SK-N-SH treated with all-trans-retinoic acid at 6 μM for 48 hours (cell line): ENCODE data around the gene SEC62.

Source experiments
- ATAC-seq: fragments of 200-7000 bp; cut with Tn5 transposase; 3 replicates; pipeline ENCODE4 v1.9.1; 2020; ENCODE audit warnings: mild to moderate bottlenecking, moderate library complexity
- ARNTL ChIP-seq: fragments of 450-650 bp; formaldehyde crosslinking; IDR thresholded peaks from 2 replicates; pipeline ENCODE4 v1.5.0; 2020; ENCODE audit warnings: low read depth, mild to moderate bottlenecking, moderate library complexity, borderline replicate concordance
- BACH2 ChIP-seq: fragments of 250-450 bp; sonication (Bioruptor Pico); IDR thresholded peaks from 2 replicates; pipeline ENCODE4 v1.9.0; 2021; ENCODE audit warnings: mild to moderate bottlenecking, borderline replicate concordance
- CREB5 ChIP-seq: fragments of 250-450 bp; sonication (Bioruptor Pico); IDR thresholded peaks from 2 replicates; pipeline ENCODE4 v1.5.1; 2020; ENCODE audit warnings: low read depth, mild to moderate bottlenecking, moderate library complexity
- CSDC2 ChIP-seq: fragments of 250-450 bp; sonication (Bioruptor Pico); IDR thresholded peaks from 2 replicates; pipeline ENCODE4 v1.5.0; 2020; ENCODE audit warnings: mild to moderate bottlenecking, moderate library complexity
- CSRNP3 ChIP-seq: fragments of 250-450 bp; sonication (Bioruptor Pico); IDR thresholded peaks from 2 replicates; pipeline ENCODE4 v1.5.1; 2021; ENCODE audit warnings: mild to moderate bottlenecking, moderate library complexity
- ESRRG ChIP-seq: fragments of 250-450 bp; sonication (Bioruptor Pico); IDR thresholded peaks from 2 replicates; pipeline ENCODE4 v1.6.1; 2021; ENCODE audit warnings: mild to moderate bottlenecking
- GLIS3 ChIP-seq: fragments of 250-450 bp; sonication (Bioruptor Pico); IDR thresholded peaks from 2 replicates; pipeline ENCODE4 v1.5.0; 2020; ENCODE audit warnings: mild to moderate bottlenecking, moderate library complexity
- ISL1 ChIP-seq: fragments of 250-450 bp; sonication (Bioruptor Pico); IDR thresholded peaks from 2 replicates; pipeline ENCODE4 v2.1.2; 2022; ENCODE audit warnings: mild to moderate bottlenecking, moderate library complexity
- OSR1 ChIP-seq: fragments of 250-450 bp; sonication (Bioruptor Pico); IDR thresholded peaks from 2 replicates; pipeline ENCODE4 v1.8.0; 2022; ENCODE audit warnings: moderate library complexity, mild to moderate bottlenecking, inconsistent platforms
- PATZ1 ChIP-seq: fragments of 250-450 bp; sonication (Bioruptor Pico); IDR thresholded peaks from 2 replicates; pipeline ENCODE4 v1.8.0; 2020; ENCODE audit warnings: mild to moderate bottlenecking, moderate library complexity, borderline replicate concordance
- POU6F1 ChIP-seq: fragments of 250-450 bp; sonication (Bioruptor Pico); IDR thresholded peaks from 2 replicates; pipeline ENCODE4 v1.8.0; 2021; ENCODE audit warnings: low read depth, mild to moderate bottlenecking, moderate library complexity, borderline replicate concordance
- PPARA ChIP-seq: fragments of 250-450 bp; sonication (Bioruptor Pico); IDR thresholded peaks from 2 replicates; pipeline ENCODE4 v1.5.0; 2020; ENCODE audit warnings: mild to moderate bottlenecking, borderline replicate concordance
- SNAI2 ChIP-seq: fragments of 250-450 bp; sonication (Bioruptor Pico); IDR thresholded peaks from 2 replicates; pipeline ENCODE4 v1.5.0; 2020; ENCODE audit warnings: mild to moderate bottlenecking, moderate library complexity
- TCF4 ChIP-seq: fragments of 250-450 bp; sonication (Bioruptor Pico); IDR thresholded peaks from 2 replicates; pipeline ENCODE4 v1.8.0; 2021; ENCODE audit warnings: mild to moderate bottlenecking, moderate library complexity, borderline replicate concordance
- TOX ChIP-seq: fragments of 250-450 bp; sonication (Bioruptor Pico); IDR thresholded peaks from 2 replicates; pipeline ENCODE4 v1.8.0; 2021; ENCODE audit warnings: mild to moderate bottlenecking, moderate library complexity, borderline replicate concordance
- TSHZ2 ChIP-seq: fragments of 250-450 bp; sonication (Bioruptor Pico); IDR thresholded peaks from 2 replicates; pipeline ENCODE4 v1.5.0; 2020; ENCODE audit warnings: mild to moderate bottlenecking, moderate library complexity
- ZC3H10 ChIP-seq: fragments of 250-450 bp; sonication (Bioruptor Pico); IDR thresholded peaks from 2 replicates; pipeline ENCODE4 v1.5.1; 2021; ENCODE audit warnings: mild to moderate bottlenecking, moderate library complexity
- ZFP3 ChIP-seq: fragments of 250-450 bp; sonication (Bioruptor Pico); IDR thresholded peaks from 2 replicates; pipeline ENCODE4 v1.5.0; 2020; ENCODE audit warnings: mild to moderate bottlenecking, moderate library complexity
- ZFP30 ChIP-seq: fragments of 450-650 bp; formaldehyde crosslinking; IDR thresholded peaks from 2 replicates; pipeline ENCODE4 v1.5.0; 2022; ENCODE audit warnings: mild to moderate bottlenecking, moderate library complexity
- ZNF565 ChIP-seq: fragments of 450-650 bp; formaldehyde crosslinking; conservative IDR thresholded peaks from 2 replicates; pipeline ENCODE4 v1.5.0; 2020; ENCODE audit warnings: low read depth, mild to moderate bottlenecking, moderate library complexity
- ZNF70 ChIP-seq: fragments of 450-650 bp; formaldehyde crosslinking; IDR thresholded peaks from 2 replicates; pipeline ENCODE4 v1.5.0; 2020; ENCODE audit warnings: mild to moderate bottlenecking, moderate library complexity
- ZNF8 ChIP-seq: fragments of 450-650 bp; formaldehyde crosslinking; IDR thresholded peaks from 2 replicates; pipeline ENCODE4 v1.5.0; 2020; ENCODE audit warnings: mild to moderate bottlenecking, moderate library complexity

The SEC62 gene

GRCh38 chr3:170007031-170007663 is 40.5 kb downstream of the SEC62 start:
- TF ChIP-seq SNAI2 (CRISPR knock-in tag) (no peak), CREB5 (CRISPR knock-in tag) (no peak), TOX (no peak), POU6F1 (CRISPR knock-in tag) (no peak), TSHZ2 (CRISPR knock-in tag) (no peak), GLIS3 (CRISPR knock-in tag) (no peak), ARNTL (no peak), PPARA (no peak), CSRNP3 (CRISPR knock-in tag) (no peak), ZFP3 (CRISPR knock-in tag) (no peak), OSR1 (no peak), ESRRG (CRISPR knock-in tag) (no peak), BACH2 (CRISPR knock-in tag) (no peak), ZNF565 (CRISPR knock-in tag) (no peak), ZC3H10 (no peak), ZFP30 (CRISPR knock-in tag) (no peak), ZNF70 (CRISPR knock-in tag) (no peak), CSDC2 (CRISPR knock-in tag) (no peak)
- ATAC-seq = no peak

GRCh38 chr3:170010498-170010897 is 43.9 kb downstream of the SEC62 start:
- no peak for ATAC-seq
- no peak for TF ChIP-seq ZNF8 (CRISPR knock-in tag)
- no peak for TF ChIP-seq TCF4
- no peak for TF ChIP-seq ZFP30 (CRISPR knock-in tag)
- TF ChIP-seq CSDC2 (CRISPR knock-in tag) = no peak
- no peak for TF ChIP-seq OSR1
- no peak for TF ChIP-seq ISL1
- TF ChIP-seq PATZ1 (CRISPR knock-in tag) = no peak
- no peak for TF ChIP-seq SNAI2 (CRISPR knock-in tag)
- no peak for TF ChIP-seq POU6F1 (CRISPR knock-in tag)
- no peak for TF ChIP-seq CSRNP3 (CRISPR knock-in tag)
- TF ChIP-seq CREB5 (CRISPR knock-in tag) = no peak
- TF ChIP-seq ZFP3 (CRISPR knock-in tag) = no peak
- TF ChIP-seq ZNF565 (CRISPR knock-in tag) = no peak
- no peak for TF ChIP-seq GLIS3 (CRISPR knock-in tag)
- no peak for TF ChIP-seq ZNF70 (CRISPR knock-in tag)
